ENCODE data around the gene ZBED4.

DNA sequence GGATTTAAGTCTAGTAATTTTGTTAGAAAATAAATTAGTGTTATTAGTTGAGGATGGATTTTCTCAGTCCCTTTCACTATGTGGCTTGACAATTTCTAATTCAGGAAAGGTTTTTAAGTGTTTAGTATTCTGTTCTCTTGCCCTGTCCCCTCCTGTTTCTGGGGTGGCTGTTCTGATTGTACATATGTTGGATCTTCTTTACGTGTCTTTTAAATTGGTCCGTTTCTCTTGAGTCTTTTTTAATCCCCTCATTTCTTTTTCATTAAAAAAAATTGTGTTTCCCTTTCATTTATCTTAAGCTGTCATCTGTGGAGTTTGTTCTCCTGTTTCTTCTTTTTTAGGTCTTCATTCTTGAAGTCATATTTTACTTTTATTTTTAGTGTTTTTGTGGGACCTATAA is 12.5 kb downstream of the ZBED4 start:
- no peak for TF ChIP-seq CTCF (IDR thresholded peaks at IDR 0.05)
- no peak for TF ChIP-seq POLR2A (IDR thresholded peaks at IDR 0.05)

Data from right lobe of liver (tissue), 4 donors.